GM20000 (cell line): ENCODE results near the gene TDO2.

Experiments
- DNase-seq: peaks from one replicate; pipeline ENCODE4 v3.0.0; 2012; ENCODE audit warnings: low spot score
- CTCF ChIP-seq: IDR thresholded peaks from 2 replicates; pipeline ENCODE4 v1.5.1; 2012; ENCODE audit warnings: mild to moderate bottlenecking, control low read depth; ENCODE audit errors: extremely low read depth, missing control alignments

TDO2 gene

GRCh38 chr4:155903453-155903852 lies at the start of gene TDO2:
Gene TDO2 (plus strand): TSS chr4:155903696. CDS start chr4:155903759, 63 bp downstream.
- no peak for DNase-seq
- no peak for TF ChIP-seq CTCF

- DNase-seq, result no peak
Measured at GRCh38 chr4:155854582-155855226, 48.8 kb upstream of the TDO2 start.

GRCh38 chr4:155855897-155856296 lies 47.6 kb upstream of the TDO2 start:
- TF ChIP-seq CTCF, result no peak
- DNase-seq, result no peak

More at GRCh38 chr4:155854582-155855226, 48.8 kb upstream of the TDO2 start:
- no peak for TF ChIP-seq CTCF

- no peak for TF ChIP-seq CTCF
- no peak for DNase-seq
Measured at GRCh38 chr4:155866177-155866576, 37.3 kb upstream of the TDO2 start, which contains the start of gene ASIC5. Gene ASIC5 (minus strand): TSS chr4:155866277. CDS start chr4:155866226, 51 bp downstream.

- no peak for DNase-seq
- no peak for TF ChIP-seq CTCF
Measured at GRCh38 chr4:155875878-155876277, 27.6 kb upstream of the TDO2 start.

- TF ChIP-seq CTCF, result no peak
- DNase-seq, result no peak
Measured at GRCh38 chr4:155877971-155878370, 25.5 kb upstream of the TDO2 start.

GRCh38 chr4:155878611-155879010 lies 24.9 kb upstream of the TDO2 start:
- no peak for DNase-seq
- TF ChIP-seq CTCF, result no peak
